Mammary epithelial cell (primary cell): ENCODE results near the gene HLA-B.

Experiments used
- EZH2 ChIP-seq: IDR thresholded peaks from 2 replicates; pipeline ENCODE4 v1.6.1; 2012; ENCODE audit warnings: low read length, inconsistent platforms, borderline replicate concordance
- TF ChIP-seq, protein P1 (sequence below), 2 donors: IDR thresholded peaks in 1 of 2; conservative IDR thresholded peaks in 1 of 2; 2 replicates each; pipeline ENCODE4 v1.5.1; 2011 to 2012; ENCODE audit warnings: inconsistent platforms in 2 of 2, low read length in 2 of 2, mild to moderate bottlenecking in 2 of 2, control low read depth in 1 of 2, low read depth in 1 of 2; ENCODE audit not compliant: insufficient read depth in 1 of 2; ENCODE audit errors: extremely low read depth in 1 of 2

DNA sequence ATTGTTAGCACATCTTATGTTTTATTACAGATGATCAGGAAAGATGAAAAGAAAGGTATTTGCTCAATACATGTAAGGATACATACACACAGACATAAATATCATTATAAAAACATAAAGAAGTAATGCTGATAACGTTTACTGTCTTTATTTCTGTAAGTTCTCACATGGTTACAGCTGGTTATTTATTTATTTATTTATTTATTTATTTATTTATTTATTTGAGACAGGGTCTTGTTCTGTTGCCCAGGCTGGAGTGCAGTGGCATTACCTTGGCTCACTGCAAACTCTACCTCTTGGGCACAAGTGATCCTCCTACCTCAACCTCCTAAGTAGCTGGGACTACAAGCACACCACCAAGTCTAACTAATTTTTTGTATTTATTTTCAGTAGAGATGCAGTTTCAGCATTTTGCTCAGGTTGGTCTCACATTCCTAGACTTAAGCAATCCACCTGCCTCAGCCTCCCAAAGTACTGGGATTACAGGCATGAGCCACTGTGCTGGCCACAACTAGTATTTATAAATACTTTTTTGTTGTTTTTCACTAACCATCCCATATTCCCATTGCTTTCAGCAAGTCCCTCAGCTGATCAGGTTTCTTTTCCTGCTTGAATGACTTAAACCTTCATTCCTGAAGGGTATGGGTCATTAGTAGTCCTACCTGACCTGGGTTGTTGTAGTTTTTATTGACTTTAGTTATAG lies 35.8 kb downstream of the HLA-B start:
- TF ChIP-seq, protein P1, sequence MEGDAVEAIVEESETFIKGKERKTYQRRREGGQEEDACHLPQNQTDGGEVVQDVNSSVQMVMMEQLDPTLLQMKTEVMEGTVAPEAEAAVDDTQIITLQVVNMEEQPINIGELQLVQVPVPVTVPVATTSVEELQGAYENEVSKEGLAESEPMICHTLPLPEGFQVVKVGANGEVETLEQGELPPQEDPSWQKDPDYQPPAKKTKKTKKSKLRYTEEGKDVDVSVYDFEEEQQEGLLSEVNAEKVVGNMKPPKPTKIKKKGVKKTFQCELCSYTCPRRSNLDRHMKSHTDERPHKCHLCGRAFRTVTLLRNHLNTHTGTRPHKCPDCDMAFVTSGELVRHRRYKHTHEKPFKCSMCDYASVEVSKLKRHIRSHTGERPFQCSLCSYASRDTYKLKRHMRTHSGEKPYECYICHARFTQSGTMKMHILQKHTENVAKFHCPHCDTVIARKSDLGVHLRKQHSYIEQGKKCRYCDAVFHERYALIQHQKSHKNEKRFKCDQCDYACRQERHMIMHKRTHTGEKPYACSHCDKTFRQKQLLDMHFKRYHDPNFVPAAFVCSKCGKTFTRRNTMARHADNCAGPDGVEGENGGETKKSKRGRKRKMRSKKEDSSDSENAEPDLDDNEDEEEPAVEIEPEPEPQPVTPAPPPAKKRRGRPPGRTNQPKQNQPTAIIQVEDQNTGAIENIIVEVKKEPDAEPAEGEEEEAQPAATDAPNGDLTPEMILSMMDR (conservative IDR thresholded peaks at IDR 0.05 in 1 of 2, IDR thresholded peaks at IDR 0.05 in 1 of 2; ENCODE audit: extremely low read depth in 1 of 2, insufficient read depth in 1 of 2, low read depth in 1 of 2, low read length in 2 of 2) = no peak
- TF ChIP-seq EZH2 = no peak
